Suprapubic skin (tissue), 4 donors: Measurements from ENCODE around the gene NUP188. TPM values are rescaled to one million over a fixed set of nuclear protein-coding genes. Genes with fewer than 3 reads are reported as not detected.

Source experiments
- DNase-seq, 2 donors: peaks; one replicate each; pipeline ENCODE4 v3.0.0-alpha.2; 2019; ENCODE audit warnings: low spot score in 2 of 2
- H3K27ac ChIP-seq: fragments of 200-600 bp; sonication (generic); one replicate; pipeline ENCODE4 v1.5.1; 2019
- H3K27me3 ChIP-seq: fragments of 200-600 bp; sonication (generic); one replicate; pipeline ENCODE4 v1.5.1; 2019
- H3K36me3 ChIP-seq: fragments of 200-600 bp; sonication (generic); one replicate; pipeline ENCODE4 v1.5.1; 2019
- H3K4me1 ChIP-seq: fragments of 200-600 bp; sonication (generic); one replicate; pipeline ENCODE4 v1.5.1; 2019
- H3K4me3 ChIP-seq: fragments of 200-600 bp; sonication (generic); one replicate; pipeline ENCODE4 v1.5.1; 2019; ENCODE audit warnings: mild to moderate bottlenecking
- H3K9me3 ChIP-seq: fragments of 200-600 bp; sonication (generic); one replicate; pipeline ENCODE4 v1.5.1; 2019
- EP300 ChIP-seq: sonication (generic); formaldehyde crosslinking; IDR thresholded peaks from one replicate; pipeline ENCODE4 v1.6.1; 2017; ENCODE audit warnings: antibody characterized with exemption
- POLR2A ChIP-seq, 2 donors: fragments of 450-650 bp; IDR thresholded peaks; one replicate each; pipeline ENCODE4 v1.6.1; 2017; ENCODE audit warnings: antibody characterized with exemption in 2 of 2, mild to moderate bottlenecking in 2 of 2, moderate library complexity in 2 of 2
- POLR2AphosphoS5 ChIP-seq, 3 donors: sonication (generic); formaldehyde crosslinking; IDR thresholded peaks; one replicate each; pipeline ENCODE4 v1.6.1; 2017; ENCODE audit warnings: antibody characterized with exemption in 3 of 3
- WGBS: methylation state at CpG from one replicate; pipeline ENCODE4 v1.1.5; 2018; 5-methylcytosine and 5-hydroxymethylcytosine counted together
- total RNA-seq, 4 donors: library from RNA; depleted of rRNA; stranded (reverse); fragments of >200 nt; gene quantifications; one replicate each; pipeline ENCODE4 v1.1.0, GENCODE V29; 2016
- TF ChIP-seq, protein P1 (sequence below), 2 donors: fragments of 200-600 bp in 1 of 2; fragments of 450-650 bp in 1 of 2; sonication (generic) in 1 of 2; IDR thresholded peaks; one replicate each; pipeline ENCODE4 v1.5.1; 2016 to 2019; ENCODE audit warnings: antibody characterized with exemption in 2 of 2, mild to moderate bottlenecking in 1 of 2, moderate library complexity in 1 of 2

The NUP188 gene
- total RNA-seq, 4 donors from 2014 or later = 53.6 to 104 (median 60.6) TPM

DNA sequence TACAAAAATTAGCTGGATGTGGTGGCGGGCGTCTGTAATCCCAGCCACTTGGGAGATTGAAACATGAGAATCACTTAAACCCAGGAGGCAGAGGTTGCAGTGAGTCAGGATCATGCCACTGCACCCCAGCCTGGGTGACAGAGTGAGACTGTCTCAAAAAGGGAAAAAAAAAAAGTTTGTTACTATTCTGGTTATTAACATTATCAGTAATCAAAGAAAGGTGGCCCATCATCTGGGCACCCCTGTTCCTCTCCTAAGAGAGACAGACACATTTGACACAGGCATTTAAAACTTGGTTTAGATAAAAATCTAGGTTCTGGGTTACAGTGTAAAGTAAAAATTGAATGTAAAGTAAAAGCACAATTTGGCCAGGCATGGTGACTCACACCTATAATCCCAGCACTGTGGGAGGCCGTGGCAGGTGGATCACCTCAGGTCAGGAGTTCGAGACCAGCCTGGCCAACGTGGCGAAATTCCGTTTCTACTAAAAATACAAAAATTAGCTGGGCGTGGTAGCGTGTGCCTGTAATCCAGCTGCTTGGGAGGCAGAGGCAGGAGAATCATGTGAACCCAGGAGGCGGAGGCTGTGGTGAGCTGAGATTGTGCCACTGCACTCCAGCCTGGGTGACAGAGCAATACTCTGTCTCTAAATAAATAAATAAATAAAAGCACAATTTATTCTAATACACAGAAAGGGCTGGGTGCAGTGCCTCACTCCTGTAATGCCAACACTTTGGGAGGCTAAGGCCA lies 43.5 kb upstream of the NUP188 start:
- no peak overlapping the region for H3K4me3 ChIP-seq
- H3K27ac ChIP-seq = peak overlapping the region; percentile 87
- H3K4me1 ChIP-seq = peaks cover 60% of the 10 kb centered on the region
- no peak for DNase-seq
- H3K36me3 ChIP-seq = peaks cover 23% of the 10 kb centered on the region
- H3K9me3 ChIP-seq = no peaks in the 10 kb centered on the region
- WGBS = 61% methylated on average over 10 of the region's 10 CpGs
- H3K27me3 ChIP-seq = no peaks in the 10 kb centered on the region
- no peak for TF ChIP-seq EP300
- TF ChIP-seq POLR2A (IDR thresholded peaks at IDR 0.05) = no peak
- TF ChIP-seq, protein P1, sequence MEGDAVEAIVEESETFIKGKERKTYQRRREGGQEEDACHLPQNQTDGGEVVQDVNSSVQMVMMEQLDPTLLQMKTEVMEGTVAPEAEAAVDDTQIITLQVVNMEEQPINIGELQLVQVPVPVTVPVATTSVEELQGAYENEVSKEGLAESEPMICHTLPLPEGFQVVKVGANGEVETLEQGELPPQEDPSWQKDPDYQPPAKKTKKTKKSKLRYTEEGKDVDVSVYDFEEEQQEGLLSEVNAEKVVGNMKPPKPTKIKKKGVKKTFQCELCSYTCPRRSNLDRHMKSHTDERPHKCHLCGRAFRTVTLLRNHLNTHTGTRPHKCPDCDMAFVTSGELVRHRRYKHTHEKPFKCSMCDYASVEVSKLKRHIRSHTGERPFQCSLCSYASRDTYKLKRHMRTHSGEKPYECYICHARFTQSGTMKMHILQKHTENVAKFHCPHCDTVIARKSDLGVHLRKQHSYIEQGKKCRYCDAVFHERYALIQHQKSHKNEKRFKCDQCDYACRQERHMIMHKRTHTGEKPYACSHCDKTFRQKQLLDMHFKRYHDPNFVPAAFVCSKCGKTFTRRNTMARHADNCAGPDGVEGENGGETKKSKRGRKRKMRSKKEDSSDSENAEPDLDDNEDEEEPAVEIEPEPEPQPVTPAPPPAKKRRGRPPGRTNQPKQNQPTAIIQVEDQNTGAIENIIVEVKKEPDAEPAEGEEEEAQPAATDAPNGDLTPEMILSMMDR (IDR thresholded peaks at IDR 0.05) = no peak
- TF ChIP-seq POLR2AphosphoS5 (IDR thresholded peaks at IDR 0.05) = no peak

DNA sequence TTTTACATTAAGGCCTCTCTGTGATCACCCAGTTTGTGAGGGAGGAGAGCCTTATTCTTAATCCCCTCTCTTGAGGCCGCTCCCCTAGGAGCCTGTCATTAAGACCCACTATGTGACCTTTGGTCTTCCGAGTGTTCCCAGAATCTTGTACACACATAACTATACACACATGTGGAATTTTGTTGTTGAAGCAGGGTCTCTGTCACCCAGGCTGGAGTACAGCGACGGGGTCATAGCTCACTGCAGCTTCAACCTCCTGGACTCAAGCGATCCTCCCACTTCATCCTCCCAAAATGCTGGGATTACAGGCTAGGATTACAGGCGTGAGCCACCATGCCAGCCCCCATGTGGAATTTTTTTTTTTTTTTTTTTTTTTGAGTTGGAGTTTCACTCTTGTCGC lies 41.5 kb upstream of the NUP188 start:
- no peak overlapping the region for H3K4me3 ChIP-seq
- peaks cover 37% of the 10 kb centered on the region for H3K36me3 ChIP-seq
- WGBS = 84% methylated on average over 7 of the region's 7 CpGs
- H3K4me1 ChIP-seq = peaks cover 58% of the 10 kb centered on the region
- TF ChIP-seq POLR2AphosphoS5 (IDR thresholded peaks at IDR 0.05) (no peak), EP300 (no peak), POLR2A (IDR thresholded peaks at IDR 0.05) (no peak)
- TF ChIP-seq, protein P1 (IDR thresholded peaks at IDR 0.05) = no peak
- no peaks in the 10 kb centered on the region for H3K27me3 ChIP-seq
- H3K9me3 ChIP-seq = no peaks in the 10 kb centered on the region
- DNase-seq = no peak
- no peak overlapping the region for H3K27ac ChIP-seq

DNA sequence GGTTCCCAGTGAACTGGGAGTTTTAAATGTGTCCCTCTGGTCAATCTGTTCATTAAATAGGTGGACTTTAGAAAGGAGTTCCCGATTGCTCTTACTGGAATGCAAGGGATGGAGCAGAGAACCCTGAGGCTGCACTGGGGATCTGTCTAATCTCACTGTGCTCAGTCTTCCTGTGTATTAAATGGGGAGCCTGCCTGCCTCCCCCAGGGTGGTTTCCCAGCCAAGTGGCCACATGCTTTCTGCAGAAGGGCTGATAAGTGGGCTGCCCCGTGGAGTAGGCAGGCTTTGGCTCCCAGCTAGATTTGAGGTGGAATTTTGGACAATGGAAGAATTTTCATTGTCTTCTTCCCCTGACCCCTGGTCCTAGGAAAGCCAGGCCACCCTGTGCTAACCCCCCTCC lies 40.8 kb upstream of the NUP188 start:
- WGBS = 50% methylated on average over 2 of the region's 2 CpGs
- TF ChIP-seq, protein P1 (IDR thresholded peaks at IDR 0.05) = no peak
- TF ChIP-seq POLR2A (IDR thresholded peaks at IDR 0.05) (no peak), POLR2AphosphoS5 (IDR thresholded peaks at IDR 0.05) (no peak), EP300 (no peak)
- Histone ChIP-seq H3K4me1 (peaks cover 58% of the 10 kb centered on the region), H3K36me3 (peaks cover 37% of the 10 kb centered on the region), H3K9me3 (no peaks in the 10 kb centered on the region), H3K4me3 (no peak overlapping the region), H3K27ac (no peak overlapping the region), H3K27me3 (no peaks in the 10 kb centered on the region)
- no peak for DNase-seq

DNA sequence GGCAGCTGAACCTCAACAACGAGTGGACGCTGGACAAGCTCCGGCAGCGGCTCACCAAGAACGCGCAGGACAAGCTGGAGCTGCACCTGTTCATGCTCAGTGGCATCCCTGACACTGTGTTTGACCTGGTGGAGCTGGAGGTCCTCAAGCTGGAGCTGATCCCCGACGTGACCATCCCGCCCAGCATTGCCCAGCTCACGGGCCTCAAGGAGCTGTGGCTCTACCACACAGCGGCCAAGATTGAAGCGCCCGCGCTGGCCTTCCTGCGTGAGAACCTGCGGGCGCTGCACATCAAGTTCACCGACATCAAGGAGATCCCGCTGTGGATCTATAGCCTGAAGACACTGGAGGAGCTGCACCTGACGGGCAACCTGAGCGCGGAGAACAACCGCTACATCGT lies 39.1 kb upstream of the NUP188 start:
- H3K27me3 ChIP-seq = no peaks in the 10 kb centered on the region
- peaks cover 58% of the 10 kb centered on the region for H3K4me1 ChIP-seq
- WGBS = 97% methylated on average over 18 of the region's 24 CpGs
- H3K36me3 ChIP-seq = peaks cover 37% of the 10 kb centered on the region
- no peaks in the 10 kb centered on the region for H3K9me3 ChIP-seq
- no peak for TF ChIP-seq EP300
- no peak for TF ChIP-seq POLR2AphosphoS5 (IDR thresholded peaks at IDR 0.05)
- TF ChIP-seq, protein P1 (IDR thresholded peaks at IDR 0.05) = no peak
- TF ChIP-seq POLR2A (IDR thresholded peaks at IDR 0.05) = no peak
- no peak overlapping the region for H3K4me3 ChIP-seq
- no peak overlapping the region for H3K27ac ChIP-seq
- peak in 1 of 2 donors; percentile 68 for DNase-seq

DNA sequence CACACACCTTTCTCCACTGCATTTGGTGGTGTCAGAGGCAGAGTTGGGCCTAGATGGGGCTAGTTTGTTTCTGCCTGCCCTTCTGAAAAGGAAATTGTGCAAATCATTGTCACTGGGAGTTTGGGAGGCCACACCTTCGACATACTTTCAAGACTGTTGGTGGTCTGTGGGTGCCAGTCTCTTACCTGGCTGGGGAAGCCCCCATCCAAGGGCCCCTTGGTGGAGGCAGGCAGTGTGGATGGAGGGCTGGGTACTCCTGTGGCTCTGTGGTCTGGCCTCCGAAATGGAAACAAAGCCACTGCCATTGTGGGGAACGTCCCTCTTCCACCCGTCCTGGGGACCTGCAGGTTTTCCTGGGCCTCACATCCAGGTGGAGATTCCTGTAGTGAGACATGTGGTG lies 37.6 kb upstream of the NUP188 start:
- TF ChIP-seq, protein P1 (IDR thresholded peaks at IDR 0.05) = no peak
- TF ChIP-seq EP300 (no peak), POLR2A (IDR thresholded peaks at IDR 0.05) (no peak), POLR2AphosphoS5 (IDR thresholded peaks at IDR 0.05) (no peak)
- Histone ChIP-seq H3K4me3 (no peak overlapping the region), H3K9me3 (no peaks in the 10 kb centered on the region), H3K27me3 (no peaks in the 10 kb centered on the region), H3K4me1 (peaks cover 60% of the 10 kb centered on the region), H3K27ac (peak overlapping the region; percentile 5), H3K36me3 (peaks cover 40% of the 10 kb centered on the region)
- no peak for DNase-seq
- WGBS = 94% methylated on average over 3 of the region's 4 CpGs
